Ectodermal cell (in vitro differentiated cells): Measurements from ENCODE around the gene MYLIP.

Experiments
- H3K27ac ChIP-seq: 2 replicates; pipeline ENCODE4 v1.7.0; 2013; ENCODE audit warnings: mild to moderate bottlenecking, low read depth, low read length; ENCODE audit not compliant: insufficient read depth, poor library complexity, severe bottlenecking
- H3K27me3 ChIP-seq: 2 replicates; pipeline ENCODE4 v1.7.0; 2013; ENCODE audit warnings: mild to moderate bottlenecking, low read length; ENCODE audit not compliant: insufficient read depth, control insufficient read depth, poor library complexity, severe bottlenecking
- H3K36me3 ChIP-seq: one replicate; pipeline ENCODE4 v1.7.0; 2013; ENCODE audit warnings: low read length; ENCODE audit not compliant: control insufficient read depth, insufficient read depth
- H3K4me1 ChIP-seq: one replicate; pipeline ENCODE4 v1.7.0; 2013; ENCODE audit warnings: low read length; ENCODE audit not compliant: control insufficient read depth, insufficient read depth
- H3K4me3 ChIP-seq: 2 replicates; pipeline ENCODE4 v1.7.0; 2013; ENCODE audit warnings: low read depth, low read length, control low read depth; ENCODE audit not compliant: insufficient read depth
- H3K9me3 ChIP-seq: 2 replicates; pipeline ENCODE4 v1.7.0; 2013; ENCODE audit warnings: mild to moderate bottlenecking, low read length, moderate library complexity; ENCODE audit not compliant: control insufficient read depth
- WGBS, 2 experiments: methylation state at CpG; one replicate each; pipeline ENCODE4 v1.1.7; 2013; ENCODE audit warnings: missing lambda C conversion rate in 2 of 2; 5-methylcytosine and 5-hydroxymethylcytosine counted together

Gene MYLIP

GRCh38 chr6:16137451-16137801 lies 8.5 kb downstream of the MYLIP start:
- Histone ChIP-seq H3K36me3 (no peaks in the 10 kb centered on the region), H3K9me3 (no peaks in the 10 kb centered on the region), H3K4me1 (no peaks in the 10 kb centered on the region), H3K4me3 (no peak overlapping the region), H3K27ac (no peak overlapping the region), H3K27me3 (no peaks in the 10 kb centered on the region)

DNA sequence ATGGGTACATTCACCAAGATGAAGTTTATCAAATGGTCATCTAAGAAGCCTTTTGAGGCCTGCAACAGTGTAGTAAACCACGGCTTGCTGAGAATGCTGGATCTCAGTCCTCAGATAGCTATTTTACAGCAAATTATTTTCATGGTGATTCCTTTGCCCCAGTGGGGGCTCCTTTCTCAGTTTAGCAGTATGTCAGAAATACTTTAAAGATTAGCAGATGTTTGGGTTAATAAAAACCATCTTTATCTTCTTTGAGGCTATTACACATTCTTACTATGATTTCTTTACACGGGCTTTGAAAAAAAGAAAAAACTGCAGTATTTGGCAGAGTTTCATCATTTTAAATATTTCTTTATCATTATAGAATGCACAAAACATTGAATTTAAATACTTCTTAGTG lies 10.7 kb downstream of the MYLIP start:
- Histone ChIP-seq H3K27ac (no peak overlapping the region), H3K36me3 (no peaks in the 10 kb centered on the region), H3K4me1 (no peaks in the 10 kb centered on the region), H3K27me3 (no peaks in the 10 kb centered on the region), H3K4me3 (no peak overlapping the region), H3K9me3 (no peaks in the 10 kb centered on the region)
- WGBS, 2 experiments = 96 to 98% methylated on average over 1 to 2 of the region's 2 CpGs

GRCh38 chr6:16140607-16141006 lies 11.7 kb downstream of the MYLIP start:
- 91 to 95% methylated on average over 7 of the region's 7 CpGs for WGBS, 2 experiments
- Histone ChIP-seq H3K9me3 (no peaks in the 10 kb centered on the region), H3K36me3 (peaks cover 4% of the 10 kb centered on the region), H3K4me1 (no peaks in the 10 kb centered on the region), H3K4me3 (no peak overlapping the region), H3K27ac (no peak overlapping the region), H3K27me3 (no peaks in the 10 kb centered on the region)

- Histone ChIP-seq H3K36me3 (peaks cover 4% of the 10 kb centered on the region), H3K4me1 (no peaks in the 10 kb centered on the region), H3K27me3 (no peaks in the 10 kb centered on the region), H3K4me3 (no peak overlapping the region), H3K27ac (no peak overlapping the region), H3K9me3 (no peaks in the 10 kb centered on the region)
Measured at GRCh38 chr6:16141514-16141913, 12.6 kb downstream of the MYLIP start.

DNA sequence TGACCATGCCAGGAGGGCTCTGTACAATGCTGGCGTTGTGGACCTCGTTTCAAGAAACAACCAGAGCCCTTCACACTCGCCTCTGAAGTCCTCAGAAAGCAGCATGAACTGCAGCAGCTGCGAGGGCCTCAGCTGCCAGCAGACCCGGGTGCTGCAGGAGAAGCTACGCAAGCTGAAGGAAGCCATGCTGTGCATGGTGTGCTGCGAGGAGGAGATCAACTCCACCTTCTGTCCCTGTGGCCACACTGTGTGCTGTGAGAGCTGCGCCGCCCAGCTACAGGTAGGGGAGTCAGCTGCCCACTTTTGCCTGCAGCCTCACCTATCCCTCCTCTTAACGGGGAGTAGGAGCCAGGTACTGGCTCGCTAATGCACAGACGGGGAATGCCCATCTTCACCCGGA lies 16.2 kb downstream of the MYLIP start:
- no peaks in the 10 kb centered on the region for H3K27me3 ChIP-seq

DNA sequence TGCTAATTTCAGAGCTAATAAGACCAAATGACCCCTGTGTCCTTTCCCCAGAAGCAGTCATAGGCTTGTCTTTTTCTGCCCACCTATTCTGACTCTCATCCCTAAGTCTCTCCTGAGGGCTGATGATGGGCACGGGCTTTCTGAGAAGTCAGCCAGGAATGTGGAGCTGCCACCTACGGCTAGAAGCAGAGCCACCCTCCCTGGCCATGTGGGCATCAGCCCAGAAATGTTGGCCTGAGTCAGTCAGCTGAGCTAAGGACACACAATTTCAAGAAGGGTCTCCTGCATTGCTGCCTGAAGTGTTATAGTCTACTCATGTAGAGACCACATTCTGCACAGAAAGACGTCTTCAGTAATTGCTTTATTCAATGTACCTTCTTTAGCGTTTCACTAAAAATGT lies 17.1 kb downstream of the MYLIP start:
- Histone ChIP-seq H3K27me3 (no peaks in the 10 kb centered on the region), H3K9me3 (no peaks in the 10 kb centered on the region), H3K4me1 (no peaks in the 10 kb centered on the region), H3K36me3 (peaks cover 4% of the 10 kb centered on the region), H3K27ac (no peak overlapping the region), H3K4me3 (no peak overlapping the region)
- WGBS, 2 experiments = 96 to 98% methylated on average over 3 of the region's 4 CpGs

More for the DNA sequence above, 16.2 kb downstream of the MYLIP start:
- 91 to 92% methylated on average over 13 of the region's 13 CpGs for WGBS, 2 experiments
- no peak overlapping the region for H3K4me3 ChIP-seq
- no peaks in the 10 kb centered on the region for H3K4me1 ChIP-seq
- peaks cover 4% of the 10 kb centered on the region for H3K36me3 ChIP-seq
- H3K27ac ChIP-seq = no peak overlapping the region
- H3K9me3 ChIP-seq = no peaks in the 10 kb centered on the region

DNA sequence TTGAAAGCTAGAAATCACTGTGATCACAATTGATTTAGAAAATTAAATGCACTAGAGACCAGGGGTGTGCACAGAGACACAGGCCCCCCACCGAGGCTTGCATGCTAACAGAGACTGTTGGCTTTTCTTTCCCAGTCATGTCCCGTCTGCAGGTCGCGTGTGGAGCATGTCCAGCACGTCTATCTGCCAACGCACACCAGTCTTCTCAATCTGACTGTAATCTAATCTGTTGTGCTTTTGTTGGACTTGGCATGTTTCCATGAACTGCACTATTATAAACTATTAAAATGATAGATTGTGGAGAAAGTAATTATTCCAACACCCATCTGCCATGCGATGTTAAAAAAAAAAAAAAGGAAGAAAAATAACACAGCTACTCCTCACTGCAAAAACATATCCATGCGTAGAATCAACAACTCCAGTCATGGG lies 17.7 kb downstream of the MYLIP start:
- WGBS, 2 experiments = 92 to 93% methylated on average over 7 to 8 of the region's 8 CpGs
- no peak overlapping the region for H3K27ac ChIP-seq
- no peak overlapping the region for H3K4me3 ChIP-seq
- H3K27me3 ChIP-seq = no peaks in the 10 kb centered on the region
- H3K9me3 ChIP-seq = no peaks in the 10 kb centered on the region
- no peaks in the 10 kb centered on the region for H3K4me1 ChIP-seq
- peaks cover 4% of the 10 kb centered on the region for H3K36me3 ChIP-seq

DNA sequence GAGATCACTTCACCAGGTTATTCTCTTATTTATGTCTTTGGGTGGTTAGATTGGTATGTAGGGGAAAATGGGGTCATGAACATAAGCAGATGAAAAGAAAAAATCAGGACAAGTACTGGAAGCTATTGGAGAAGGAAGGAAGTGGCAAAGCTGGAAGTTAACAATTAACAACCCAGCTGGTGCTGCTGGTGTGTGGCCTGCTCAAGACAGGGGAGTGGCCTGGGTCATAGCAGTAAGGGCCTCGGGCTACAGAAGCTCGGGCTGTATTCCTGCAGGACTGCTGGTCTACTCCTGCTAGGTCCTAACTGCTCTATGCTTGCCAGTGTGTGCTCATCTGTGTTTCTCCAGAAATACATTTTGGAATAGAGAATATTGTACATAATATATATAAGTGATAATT lies 19.6 kb downstream of the MYLIP start:
- 54 to 68% methylated on average over 2 of the region's 2 CpGs for WGBS, 2 experiments
- Histone ChIP-seq H3K27ac (no peak overlapping the region), H3K4me3 (no peak overlapping the region), H3K36me3 (peaks cover 4% of the 10 kb centered on the region), H3K27me3 (no peaks in the 10 kb centered on the region), H3K9me3 (no peaks in the 10 kb centered on the region), H3K4me1 (no peaks in the 10 kb centered on the region)

DNA sequence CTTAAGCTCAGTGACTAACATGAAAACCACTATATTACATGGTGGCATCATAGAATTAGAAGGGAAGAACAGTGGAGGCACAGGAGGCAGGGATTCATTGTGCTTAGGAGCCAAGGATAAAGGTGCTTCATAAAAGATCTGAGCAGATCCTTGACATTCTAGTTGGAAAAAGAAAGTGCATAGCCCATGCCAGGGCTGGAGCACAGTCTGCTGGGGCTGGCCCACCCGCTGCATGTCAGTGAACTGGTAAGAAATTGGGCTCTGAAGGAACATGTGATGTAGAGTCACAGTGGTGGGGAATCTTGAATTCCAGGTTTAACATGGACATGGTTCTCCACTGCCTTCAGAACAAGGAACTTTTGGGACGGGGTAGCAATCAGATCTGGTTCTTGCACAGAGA lies 20.4 kb downstream of the MYLIP start:
- WGBS, 2 experiments = 93 to 97% methylated on average over 2 of the region's 2 CpGs
- H3K9me3 ChIP-seq = no peaks in the 10 kb centered on the region
- H3K27ac ChIP-seq = no peak overlapping the region
- no peaks in the 10 kb centered on the region for H3K27me3 ChIP-seq
- H3K4me3 ChIP-seq = no peak overlapping the region
- H3K4me1 ChIP-seq = no peaks in the 10 kb centered on the region
- H3K36me3 ChIP-seq = peaks cover 4% of the 10 kb centered on the region

- Histone ChIP-seq H3K4me3 (no peak overlapping the region), H3K36me3 (peaks cover 4% of the 10 kb centered on the region), H3K27me3 (no peaks in the 10 kb centered on the region), H3K4me1 (no peaks in the 10 kb centered on the region), H3K9me3 (no peaks in the 10 kb centered on the region), H3K27ac (no peak overlapping the region)
- WGBS, 2 experiments = 94 to 95% methylated on average over 7 of the region's 7 CpGs
Measured at GRCh38 chr6:16150098-16150497, 21.2 kb downstream of the MYLIP start.

DNA sequence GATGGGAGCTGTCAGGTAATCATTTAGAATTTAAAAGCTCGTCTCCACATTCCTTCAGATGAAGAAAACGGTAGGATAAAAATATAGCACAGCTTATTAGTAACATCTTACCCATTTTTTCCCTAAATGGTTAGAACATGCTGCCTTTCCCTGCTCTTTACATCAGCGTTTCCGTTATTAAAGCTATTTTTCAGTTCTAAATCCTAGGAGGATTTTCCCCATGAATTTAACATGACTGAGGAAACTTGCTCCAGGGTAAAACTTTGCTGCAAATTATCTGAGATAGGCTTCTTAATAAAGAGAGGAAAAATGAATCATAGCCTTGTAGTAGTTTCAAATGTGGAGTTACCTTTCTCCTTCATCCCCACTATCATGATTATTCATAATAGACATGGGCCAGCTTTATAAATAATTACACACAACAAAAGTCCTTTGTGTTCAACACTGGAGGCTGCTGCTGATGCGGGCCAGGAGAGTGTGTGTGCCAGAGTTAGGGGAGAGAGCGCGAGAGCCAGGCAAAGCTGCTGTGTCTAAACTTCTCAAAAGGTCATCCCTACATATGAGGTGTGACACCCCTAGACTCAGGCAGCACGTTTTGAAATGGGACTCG lies 24.4 kb downstream of the MYLIP start:
- no peaks in the 10 kb centered on the region for H3K36me3 ChIP-seq
- 94 to 95% methylated on average over 9 of the region's 9 CpGs for WGBS, 2 experiments

More for the DNA sequence above, 24.4 kb downstream of the MYLIP start:
- Histone ChIP-seq H3K27ac (no peak overlapping the region), H3K4me3 (no peak overlapping the region), H3K27me3 (no peaks in the 10 kb centered on the region), H3K4me1 (no peaks in the 10 kb centered on the region), H3K9me3 (no peaks in the 10 kb centered on the region)
